Measurements from ENCODE around the gene GALNT18. TPM values are rescaled to one million over a fixed set of nuclear protein-coding genes. Genes with fewer than 3 reads are reported as not detected.

GALNT18 gene
- total and polyA plus RNA-seq, 2 of the 4 experiments (the other 2 are of a cell fraction) = 9.5 to 11.3 TPM

- H4K91ac ChIP-seq (ENCODE audit: insufficient read depth, low read depth, low read length) = no peak overlapping the region
- intact Hi-C loops (cut with micrococcal nuclease) (no loop called here), dilution Hi-C loops (cut with HindIII; ENCODE audit: low sequenced_read_pairs, unreplicated experiment) (no loop called here), in situ Hi-C loops (cut with MboI; ENCODE audit: low sequenced_read_pairs) (no loop called here)
- H3K9me3 ChIP-seq (ENCODE audit: control insufficient read depth, insufficient read depth, low read length) = no peaks in the 10 kb centered on the region
- no peak for ATAC-seq (ENCODE audit: low read depth)
- H3K4me2 ChIP-seq (ENCODE audit: low read depth, low read length) = no peak overlapping the region
- no peak overlapping the region for H3K56ac ChIP-seq (ENCODE audit: extremely low read depth, insufficient read depth, low read length)
- peaks cover 4% of the 10 kb centered on the region for H3K4me1 ChIP-seq (ENCODE audit: control insufficient read depth, insufficient read depth, low read length)
- H3K36me3 ChIP-seq (ENCODE audit: control insufficient read depth, insufficient read depth, low read length) = no peaks in the 10 kb centered on the region
- H4K20me1 ChIP-seq (ENCODE audit: insufficient read depth, low read length) = 0 out of 2 replicates have a peak, but pooled peaks cover 4% of the 10 kb centered on the region
- CTCF ChIA-PET = interaction anchor here (0.7 kb wide), 1 partner anchor 247 kb away, joined by 3 read pairs; no protein-coding TSS in a partner anchor
- no peak overlapping the region for H4K5ac ChIP-seq (ENCODE audit: low read depth, low read length)
- H3K14ac ChIP-seq (replicated peaks; ENCODE audit: low read depth, low read length) = no peak overlapping the region
- H3K9me1 ChIP-seq (ENCODE audit: insufficient read depth, low read length) = no peaks in the 10 kb centered on the region; the same call in 1 of the 2 replicates
- H2AFZ ChIP-seq (replicated peaks; ENCODE audit: low read length, poor library complexity) = no peak overlapping the region
- no peak overlapping the region for H3K4ac ChIP-seq (ENCODE audit: low read depth, low read length)
- no peak overlapping the region for H3K18ac ChIP-seq (ENCODE audit: low read depth, low read length)
- peak; percentile 2 for DNase-seq
- H2BK120ac ChIP-seq (ENCODE audit: low read depth, low read length) = no peak overlapping the region
- no peak overlapping the region for H2BK20ac ChIP-seq (ENCODE audit: low read depth, low read length)
- H2BK15ac ChIP-seq (ENCODE audit: low read depth, low read length) = no peak overlapping the region
- no peak overlapping the region for H2AK9ac ChIP-seq (replicated peaks; ENCODE audit: low read depth, low read length, poor library complexity)
- H2AK5ac ChIP-seq (ENCODE audit: low read depth, low read length) = no peak overlapping the region
- H4K8ac ChIP-seq (ENCODE audit: low read depth in 2 of 2, low read length in 2 of 2) = no peak overlapping the region
- POLR2A ChIA-PET (ENCODE audit: unreplicated experiment) = no interaction called here
- WGBS, 2 experiments (ENCODE audit: extremely low coverage in 2 of 2, insufficient read length in 1 of 2) = no CpG with 5 or more reads among the region's 3 CpGs
- H3K23ac ChIP-seq (ENCODE audit: low read depth, low read length) = no peak overlapping the region
- TF ChIP-seq USF2 (IDR thresholded peaks at IDR 0.05; ENCODE audit: low read depth, low read length) (peak; percentile 44; the same call in 1 of the 2 replicates), FOS (IDR thresholded peaks at IDR 0.05; ENCODE audit: low read depth, low read length) (no peak)
- no peak overlapping the region for H3K4me3 ChIP-seq (ENCODE audit: insufficient read depth, low read depth, low read length)
- no peak overlapping the region for H3K27ac ChIP-seq (ENCODE audit: insufficient read depth, low read length)
- H3K27me3 ChIP-seq (ENCODE audit: control insufficient read depth, insufficient read depth, low read length) = peaks cover 10% of the 10 kb centered on the region; the same call in 1 of the 2 replicates
- no peaks in the 10 kb centered on the region for H3K79me1 ChIP-seq (ENCODE audit: low read depth in 1 of 2, low read length in 2 of 2)
- no peak overlapping the region for H2BK5ac ChIP-seq (ENCODE audit: low read depth, low read length, poor library complexity, severe bottlenecking)
- no peak overlapping the region for H3K9ac ChIP-seq (ENCODE audit: low read depth, low read length)
- BruUV-seq (replicated peaks) = no TSS peak
Observed at GRCh38 chr11:11568651-11569229, 53.1 kb downstream of the GALNT18 start.

Data from IMR-90 (cell line).